Measurements from ENCODE around the gene MTAP.

DNA sequence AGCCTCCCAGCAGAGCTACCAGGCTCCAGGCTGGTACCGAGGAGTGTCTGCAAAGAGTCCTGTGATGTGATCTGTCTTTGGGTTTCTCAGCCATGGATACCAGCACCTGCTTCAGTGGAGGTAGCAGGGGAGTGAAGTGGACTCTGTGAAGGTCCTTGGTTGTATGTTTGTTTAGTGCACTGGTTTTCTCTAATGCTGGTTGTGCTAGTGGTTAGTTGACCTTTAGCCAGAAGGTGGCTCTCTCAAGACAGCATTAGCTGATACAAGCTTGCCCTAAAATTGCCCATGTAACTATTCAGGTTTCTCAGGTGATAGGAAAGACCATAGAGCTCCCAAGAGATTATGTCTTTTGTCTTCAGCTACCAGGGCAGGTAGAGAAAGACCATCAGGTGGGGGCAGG, 87.2 kb downstream of the MTAP start:
- TF ChIP-seq, protein P1, sequence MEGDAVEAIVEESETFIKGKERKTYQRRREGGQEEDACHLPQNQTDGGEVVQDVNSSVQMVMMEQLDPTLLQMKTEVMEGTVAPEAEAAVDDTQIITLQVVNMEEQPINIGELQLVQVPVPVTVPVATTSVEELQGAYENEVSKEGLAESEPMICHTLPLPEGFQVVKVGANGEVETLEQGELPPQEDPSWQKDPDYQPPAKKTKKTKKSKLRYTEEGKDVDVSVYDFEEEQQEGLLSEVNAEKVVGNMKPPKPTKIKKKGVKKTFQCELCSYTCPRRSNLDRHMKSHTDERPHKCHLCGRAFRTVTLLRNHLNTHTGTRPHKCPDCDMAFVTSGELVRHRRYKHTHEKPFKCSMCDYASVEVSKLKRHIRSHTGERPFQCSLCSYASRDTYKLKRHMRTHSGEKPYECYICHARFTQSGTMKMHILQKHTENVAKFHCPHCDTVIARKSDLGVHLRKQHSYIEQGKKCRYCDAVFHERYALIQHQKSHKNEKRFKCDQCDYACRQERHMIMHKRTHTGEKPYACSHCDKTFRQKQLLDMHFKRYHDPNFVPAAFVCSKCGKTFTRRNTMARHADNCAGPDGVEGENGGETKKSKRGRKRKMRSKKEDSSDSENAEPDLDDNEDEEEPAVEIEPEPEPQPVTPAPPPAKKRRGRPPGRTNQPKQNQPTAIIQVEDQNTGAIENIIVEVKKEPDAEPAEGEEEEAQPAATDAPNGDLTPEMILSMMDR (IDR thresholded peaks at IDR 0.05; ENCODE audit: low read depth, low read length), result no peak
- no peak for TF ChIP-seq EZH2phosphoT487 (IDR thresholded peaks at IDR 0.05; ENCODE audit: low read depth)
